HEK293 (cell line): ENCODE data around the gene DCC.
A peak's percentile ranks its signal among the peaks of the same experiment; 100 is the strongest.

Experiments used
- CTCF ChIA-PET: fragments of 350-600 bp; formaldehyde crosslinking; extraction: SDS; loops from one replicate; lab custom pipeline; 2021; ENCODE audit warnings: antibody characterized with exemption; lab: Yijun Ruan, JAX
- POLR2A ChIA-PET: fragments of 300-600 bp; formaldehyde crosslinking; extraction: SDS; loops from one replicate; lab custom pipeline; 2020; ENCODE audit warnings: antibody characterized with exemption, inconsistent platforms; lab: Yijun Ruan, JAX
- H3K27ac ChIP-seq: fragments of 200-500 bp; sonication (Bioruptor generic); 2 replicates; pipeline ENCODE4 v1.5.1; 2014; ENCODE audit warnings: low read depth, low read length, control low read depth, inconsistent platforms; ENCODE audit errors: extremely low read depth
- H3K36me3 ChIP-seq, 2 experiments: fragments of 200-500 bp in 1 of 2; sonication (Bioruptor generic) in 1 of 2; 1 replicate in 1 of 2; 2 replicates in 1 of 2; pipeline ENCODE4 v1.5.1; 2014 to 2017; ENCODE audit warnings: inconsistent platforms in 2 of 2, low read length in 2 of 2; ENCODE audit not compliant: control insufficient read depth in 2 of 2, insufficient read depth in 1 of 2
- H3K4me1 ChIP-seq: fragments of 200-500 bp; sonication (Bioruptor generic); 2 replicates; pipeline ENCODE4 v1.5.1; 2014; ENCODE audit warnings: mild to moderate bottlenecking, low read length, inconsistent platforms; ENCODE audit not compliant: control insufficient read depth, insufficient read depth
- H3K4me3 ChIP-seq: 2 replicates; pipeline ENCODE4 v1.5.1; 2011; ENCODE audit warnings: low read depth, mild to moderate bottlenecking, control low read depth, low read length, moderate library complexity
- H3K9me3 ChIP-seq: fragments of 200-500 bp; sonication (Bioruptor generic); 2 replicates; pipeline ENCODE4 v1.5.1; 2014; ENCODE audit warnings: low read depth, low read length, inconsistent platforms; ENCODE audit not compliant: control insufficient read depth, insufficient read depth
- GLI2 ChIP-seq: fragments of 450-650 bp; formaldehyde crosslinking; IDR thresholded peaks from 2 replicates; pipeline ENCODE4; 2017; ENCODE audit warnings: missing biosample characterization, missing genetic modification characterization, low read depth, borderline replicate concordance
- HOXC10 ChIP-seq: sonication (generic); formaldehyde crosslinking; IDR thresholded peaks from 2 replicates; pipeline ENCODE4 v1.8.1; 2023; ENCODE audit warnings: mild to moderate bottlenecking, missing genetic modification reagents
- HOXD13 ChIP-seq: sonication (generic); formaldehyde crosslinking; IDR thresholded peaks from 2 replicates; pipeline ENCODE4 v1.8.0; 2022; ENCODE audit warnings: missing genetic modification reagents, borderline replicate concordance
- KLF10 ChIP-seq: fragments of 450-650 bp; IDR thresholded peaks from 2 replicates; pipeline ENCODE4 v1.5.1; 2018; ENCODE audit warnings: missing biosample characterization, mild to moderate bottlenecking, missing genetic modification characterization
- KLF8 ChIP-seq: fragments of 450-650 bp; formaldehyde crosslinking; IDR thresholded peaks from 2 replicates; pipeline ENCODE4 v1.5.1; 2016; ENCODE audit warnings: missing biosample characterization, missing genetic modification characterization
- MEIS1 ChIP-seq: sonication (generic); formaldehyde crosslinking; IDR thresholded peaks from 2 replicates; pipeline ENCODE4 v1.8.1; 2022; ENCODE audit warnings: missing genetic modification reagents, mild to moderate bottlenecking, borderline replicate concordance
- OVOL3 ChIP-seq: fragments of 450-650 bp; formaldehyde crosslinking; IDR thresholded peaks from 2 replicates; pipeline ENCODE4 v1.5.1; 2016; ENCODE audit warnings: missing biosample characterization, missing genetic modification characterization
- RBAK ChIP-seq: fragments of 450-650 bp; formaldehyde crosslinking; IDR thresholded peaks from 2 replicates; pipeline ENCODE4 v1.5.1; 2016; ENCODE audit warnings: missing biosample characterization, missing genetic modification characterization
- SETDB1 ChIP-seq: IDR thresholded peaks from one replicate; pipeline ENCODE4 v1.6.1; 2017; ENCODE audit warnings: mild to moderate bottlenecking, low read length, moderate library complexity, mixed read lengths; ENCODE audit not compliant: insufficient read length
- TRIM28 ChIP-seq: IDR thresholded peaks from 2 replicates; pipeline ENCODE4 v1.6.1; 2011; ENCODE audit warnings: low read length, control low read depth, borderline replicate concordance
- YY1 ChIP-seq: fragments of 450-650 bp; formaldehyde crosslinking; IDR thresholded peaks from 2 replicates; pipeline ENCODE4 v1.5.1; 2018; ENCODE audit warnings: missing biosample characterization, missing genetic modification characterization
- ZBTB48 ChIP-seq: fragments of 450-650 bp; formaldehyde crosslinking; IDR thresholded peaks from 2 replicates; pipeline ENCODE4 v1.5.1; 2016; ENCODE audit warnings: missing biosample characterization, missing genetic modification characterization
- ZBTB7A ChIP-seq: fragments of 450-650 bp; formaldehyde crosslinking; IDR thresholded peaks from 2 replicates; pipeline ENCODE4 v1.5.1; 2016; ENCODE audit warnings: low read depth, missing biosample characterization, missing genetic modification characterization
- ZBTB8A ChIP-seq: fragments of 450-650 bp; formaldehyde crosslinking; IDR thresholded peaks from 2 replicates; pipeline ENCODE4 v1.5.1; 2016; ENCODE audit warnings: missing biosample characterization, missing genetic modification characterization
- ZEB2 ChIP-seq: fragments of 450-650 bp; formaldehyde crosslinking; IDR thresholded peaks from 2 replicates; pipeline ENCODE4 v1.5.1; 2016; ENCODE audit warnings: missing biosample characterization, missing genetic modification characterization
- ZNF146 ChIP-seq: fragments of 450-650 bp; formaldehyde crosslinking; IDR thresholded peaks from 2 replicates; pipeline ENCODE4 v1.5.1; 2016; ENCODE audit warnings: missing biosample characterization, missing genetic modification characterization
- ZNF16 ChIP-seq: fragments of 450-650 bp; formaldehyde crosslinking; IDR thresholded peaks from 2 replicates; pipeline ENCODE4 v1.5.1; 2016; ENCODE audit warnings: low read depth, missing biosample characterization, missing genetic modification characterization
- ZNF202 ChIP-seq: fragments of 450-650 bp; formaldehyde crosslinking; IDR thresholded peaks from 2 replicates; pipeline ENCODE4 v1.5.1; 2016; ENCODE audit warnings: missing biosample characterization, missing genetic modification characterization, borderline replicate concordance
- ZNF221 ChIP-seq: fragments of 450-650 bp; formaldehyde crosslinking; IDR thresholded peaks from 2 replicates; pipeline ENCODE4 v1.5.1; 2017; ENCODE audit warnings: missing biosample characterization, missing genetic modification characterization, borderline replicate concordance
- ZNF239 ChIP-seq: fragments of 450-650 bp; formaldehyde crosslinking; IDR thresholded peaks from 2 replicates; pipeline ENCODE4 v1.5.1; 2016; ENCODE audit warnings: missing biosample characterization, missing genetic modification characterization
- ZNF24 ChIP-seq: fragments of 450-650 bp; formaldehyde crosslinking; IDR thresholded peaks from 2 replicates; pipeline ENCODE4 v1.5.1; 2016; ENCODE audit warnings: missing biosample characterization, missing genetic modification characterization
- ZNF274 ChIP-seq, 2 experiments: fragments of 200-500 bp in 1 of 2; fragments of 450-650 bp in 1 of 2; sonication (Bioruptor generic) in 1 of 2; formaldehyde crosslinking in 1 of 2; IDR thresholded peaks; 2 replicates each; pipeline versions ENCODE4 v1.5.1 to v1.6.1; 2014 to 2016; ENCODE audit warnings: borderline replicate concordance in 1 of 2, inconsistent platforms in 1 of 2, low read length in 1 of 2, missing biosample characterization in 1 of 2, missing genetic modification characterization in 1 of 2
- ZNF302 ChIP-seq: fragments of 450-650 bp; formaldehyde crosslinking; IDR thresholded peaks from 2 replicates; pipeline ENCODE4 v1.5.1; 2016; ENCODE audit warnings: missing biosample characterization, missing genetic modification characterization, low read depth
- ZNF354C ChIP-seq: fragments of 450-650 bp; formaldehyde crosslinking; IDR thresholded peaks from 2 replicates; pipeline ENCODE4 v1.5.1; 2016; ENCODE audit warnings: missing biosample characterization, missing genetic modification characterization, low read depth, borderline replicate concordance
- ZNF394 ChIP-seq: fragments of 450-650 bp; formaldehyde crosslinking; IDR thresholded peaks from 2 replicates; pipeline ENCODE4 v1.5.1; 2016; ENCODE audit warnings: missing biosample characterization, missing genetic modification characterization, mild to moderate bottlenecking, moderate library complexity, borderline replicate concordance
- ZNF423 ChIP-seq: fragments of 450-650 bp; formaldehyde crosslinking; IDR thresholded peaks from 2 replicates; pipeline ENCODE4 v1.5.1; 2016; ENCODE audit warnings: missing biosample characterization, missing genetic modification characterization
- ZNF48 ChIP-seq: fragments of 450-650 bp; formaldehyde crosslinking; IDR thresholded peaks from 2 replicates; pipeline ENCODE4 v1.5.1; 2016; ENCODE audit warnings: missing biosample characterization, missing genetic modification characterization
- ZNF514 ChIP-seq: fragments of 450-650 bp; formaldehyde crosslinking; IDR thresholded peaks from 2 replicates; pipeline ENCODE4 v1.5.1; 2016; ENCODE audit warnings: missing biosample characterization, missing genetic modification characterization
- ZNF600 ChIP-seq: fragments of 450-650 bp; formaldehyde crosslinking; IDR thresholded peaks from 2 replicates; pipeline ENCODE4 v1.5.1; 2016; ENCODE audit warnings: missing biosample characterization, missing genetic modification characterization
- ZNF777 ChIP-seq: fragments of 450-650 bp; formaldehyde crosslinking; IDR thresholded peaks from 2 replicates; pipeline ENCODE4 v1.5.1; 2017; ENCODE audit warnings: missing biosample characterization, missing genetic modification characterization, borderline replicate concordance
- ZXDB ChIP-seq: fragments of 450-650 bp; formaldehyde crosslinking; IDR thresholded peaks from 2 replicates; pipeline ENCODE4 v1.5.1; 2016; ENCODE audit warnings: missing biosample characterization, missing genetic modification characterization
- TF ChIP-seq, protein P1 (sequence below): fragments of 450-650 bp; formaldehyde crosslinking; IDR thresholded peaks from 2 replicates; pipeline ENCODE4 v1.5.1; 2016; ENCODE audit warnings: missing biosample characterization, missing genetic modification characterization
- TF ChIP-seq, protein P2 (sequence below): fragments of 450-650 bp; formaldehyde crosslinking; IDR thresholded peaks from 2 replicates; pipeline ENCODE4 v1.5.0; 2017; ENCODE audit warnings: missing biosample characterization, missing genetic modification characterization, borderline replicate concordance
- TF ChIP-seq, protein P3 (sequence below): fragments of 450-650 bp; formaldehyde crosslinking; IDR thresholded peaks from 2 replicates; pipeline ENCODE4 v1.5.1; 2016; ENCODE audit warnings: missing biosample characterization, missing genetic modification characterization

DCC gene

DNA sequence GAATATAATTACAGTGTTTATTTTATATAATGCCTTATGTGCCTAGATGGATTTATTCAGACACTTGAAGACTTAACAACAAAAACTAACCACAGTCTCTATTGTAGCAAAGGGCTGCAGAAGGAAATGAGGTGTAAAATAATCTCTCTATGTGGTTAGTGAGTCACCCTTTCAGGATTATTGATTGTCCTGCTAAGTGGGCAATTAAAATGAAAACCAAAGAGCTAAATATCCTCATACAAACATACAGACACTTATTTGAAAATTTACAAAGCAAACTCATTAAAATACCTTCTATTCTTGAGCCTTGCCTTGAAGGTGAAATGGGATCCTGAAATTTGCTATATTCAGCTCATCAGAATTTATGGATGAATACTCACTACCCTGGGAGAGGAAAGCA lies 27.7 kb upstream of the DCC start (continued):
- peak; percentile 68; the same call in 1 of the 2 replicates for TF ChIP-seq GLI2 (tag by site-specific recombination)
- no peak for TF ChIP-seq ZBTB48 (tag by site-specific recombination)
- no peak for TF ChIP-seq OVOL3 (tag by site-specific recombination)
- no peak for TF ChIP-seq YY1 (tag by site-specific recombination)
- TF ChIP-seq HOXC10 (CRISPR knock-in tag) = no peak
- 0 out of 2 replicates have a peak, but pooled peaks have one; percentile 42 for TF ChIP-seq ZNF24 (tag by site-specific recombination)
- no peak for TF ChIP-seq ZNF423 (tag by site-specific recombination)
- no peak for TF ChIP-seq ZNF302 (tag by site-specific recombination)
- TF ChIP-seq, protein P1, sequence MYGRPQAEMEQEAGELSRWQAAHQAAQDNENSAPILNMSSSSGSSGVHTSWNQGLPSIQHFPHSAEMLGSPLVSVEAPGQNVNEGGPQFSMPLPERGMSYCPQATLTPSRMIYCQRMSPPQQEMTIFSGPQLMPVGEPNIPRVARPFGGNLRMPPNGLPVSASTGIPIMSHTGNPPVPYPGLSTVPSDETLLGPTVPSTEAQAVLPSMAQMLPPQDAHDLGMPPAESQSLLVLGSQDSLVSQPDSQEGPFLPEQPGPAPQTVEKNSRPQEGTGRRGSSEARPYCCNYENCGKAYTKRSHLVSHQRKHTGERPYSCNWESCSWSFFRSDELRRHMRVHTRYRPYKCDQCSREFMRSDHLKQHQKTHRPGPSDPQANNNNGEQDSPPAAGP (tag by site-specific recombination) = no peak
- TF ChIP-seq TRIM28 = no peak
- TF ChIP-seq ZNF239 (tag by site-specific recombination) = no peak
- TF ChIP-seq, protein P2, sequence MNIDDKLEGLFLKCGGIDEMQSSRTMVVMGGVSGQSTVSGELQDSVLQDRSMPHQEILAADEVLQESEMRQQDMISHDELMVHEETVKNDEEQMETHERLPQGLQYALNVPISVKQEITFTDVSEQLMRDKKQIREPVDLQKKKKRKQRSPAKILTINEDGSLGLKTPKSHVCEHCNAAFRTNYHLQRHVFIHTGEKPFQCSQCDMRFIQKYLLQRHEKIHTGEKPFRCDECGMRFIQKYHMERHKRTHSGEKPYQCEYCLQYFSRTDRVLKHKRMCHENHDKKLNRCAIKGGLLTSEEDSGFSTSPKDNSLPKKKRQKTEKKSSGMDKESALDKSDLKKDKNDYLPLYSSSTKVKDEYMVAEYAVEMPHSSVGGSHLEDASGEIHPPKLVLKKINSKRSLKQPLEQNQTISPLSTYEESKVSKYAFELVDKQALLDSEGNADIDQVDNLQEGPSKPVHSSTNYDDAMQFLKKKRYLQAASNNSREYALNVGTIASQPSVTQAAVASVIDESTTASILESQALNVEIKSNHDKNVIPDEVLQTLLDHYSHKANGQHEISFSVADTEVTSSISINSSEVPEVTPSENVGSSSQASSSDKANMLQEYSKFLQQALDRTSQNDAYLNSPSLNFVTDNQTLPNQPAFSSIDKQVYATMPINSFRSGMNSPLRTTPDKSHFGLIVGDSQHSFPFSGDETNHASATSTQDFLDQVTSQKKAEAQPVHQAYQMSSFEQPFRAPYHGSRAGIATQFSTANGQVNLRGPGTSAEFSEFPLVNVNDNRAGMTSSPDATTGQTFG (tag by site-specific recombination) = no peak
- no peak for TF ChIP-seq ZNF274 (IDR thresholded peaks at IDR 0.05; ENCODE audit: low read length)
- no peak for TF ChIP-seq ZNF274 (tag by site-specific recombination; IDR thresholded peaks at IDR 0.05; ENCODE audit: borderline replicate concordance)
- TF ChIP-seq KLF10 (tag by site-specific recombination) = 0 out of 2 replicates have a peak, but pooled peaks have one; percentile 23
- TF ChIP-seq ZNF777 (tag by site-specific recombination) = no peak
- TF ChIP-seq ZNF514 (tag by site-specific recombination) = no peak
- TF ChIP-seq RBAK = no peak
- TF ChIP-seq ZNF48 (tag by site-specific recombination) = no peak
- TF ChIP-seq ZNF600 (tag by site-specific recombination) = no peak
- TF ChIP-seq ZNF221 (tag by site-specific recombination) = no peak
- no peak for TF ChIP-seq ZXDB (tag by site-specific recombination)
- no peak for TF ChIP-seq ZNF354C (tag by site-specific recombination)
- peak; percentile 60; the same call in 1 of the 2 replicates for TF ChIP-seq ZNF394

DNA sequence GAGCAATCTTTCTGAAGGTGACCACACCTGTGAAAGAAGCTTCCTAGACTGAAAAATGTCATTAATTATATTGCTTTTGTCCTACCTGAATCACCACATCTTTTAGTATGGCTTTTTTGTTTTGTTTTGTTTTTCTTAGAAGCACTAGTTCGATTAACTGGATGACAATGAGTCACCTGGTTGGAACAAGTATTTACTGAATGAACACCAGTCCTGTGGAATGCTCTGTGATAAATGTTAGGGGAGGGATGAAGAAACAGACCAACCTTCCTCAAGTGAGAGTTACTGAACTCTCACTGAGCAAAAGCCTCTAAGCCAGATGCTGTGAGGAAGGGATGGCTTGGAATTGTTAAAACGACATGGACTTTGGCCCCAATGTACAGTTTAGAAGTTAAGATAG lies 26.8 kb upstream of the DCC start:
- Histone ChIP-seq H3K4me1 (0 out of 2 replicates have a peak, but pooled peaks cover 3% of the 10 kb centered on the region), H3K4me3 (no peak overlapping the region), H3K9me3 (no peaks in the 10 kb centered on the region), H3K27ac (peak overlapping the region; percentile 24; the same call in 1 of the 2 replicates), H3K36me3 (no peaks in the 10 kb centered on the region)
- ChIA-PET CTCF (interaction anchor here (0.6 to 1.0 kb wide), 5 partner anchors 23 to 1580 kb away, joined by 3 to 4 read pairs (median 3); no protein-coding TSS in a partner anchor), POLR2A (no interaction called here)
- TF ChIP-seq MEIS1 (CRISPR knock-in tag) (no peak), ZBTB7A (tag by site-specific recombination) (no peak), SETDB1 (no peak), ZBTB8A (tag by site-specific recombination) (no peak), HOXD13 (CRISPR knock-in tag) (no peak), ZNF16 (tag by site-specific recombination) (no peak), ZEB2 (no peak), KLF10 (tag by site-specific recombination) (no peak), ZNF146 (no peak), KLF8 (tag by site-specific recombination) (no peak), ZNF202 (tag by site-specific recombination) (no peak)
- TF ChIP-seq, protein P3, sequence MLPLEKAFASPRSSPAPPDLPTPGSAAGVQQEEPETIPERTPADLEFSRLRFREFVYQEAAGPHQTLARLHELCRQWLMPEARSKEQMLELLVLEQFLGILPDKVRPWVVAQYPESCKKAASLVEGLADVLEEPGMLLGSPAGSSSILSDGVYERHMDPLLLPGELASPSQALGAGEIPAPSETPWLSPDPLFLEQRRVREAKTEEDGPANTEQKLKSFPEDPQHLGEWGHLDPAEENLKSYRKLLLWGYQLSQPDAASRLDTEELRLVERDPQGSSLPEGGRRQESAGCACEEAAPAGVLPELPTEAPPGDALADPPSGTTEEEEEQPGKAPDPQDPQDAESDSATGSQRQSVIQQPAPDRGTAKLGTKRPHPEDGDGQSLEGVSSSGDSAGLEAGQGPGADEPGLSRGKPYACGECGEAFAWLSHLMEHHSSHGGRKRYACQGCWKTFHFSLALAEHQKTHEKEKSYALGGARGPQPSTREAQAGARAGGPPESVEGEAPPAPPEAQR = no peak
